PC-3 (cell line): ENCODE data around the gene RFT1. TPM values are rescaled to one million over a fixed set of nuclear protein-coding genes. Genes with fewer than 3 reads are reported as not detected.

Experiments used
- ATAC-seq: fragments of 200-7000 bp; cut with Tn5 transposase; 2 replicates; pipeline ENCODE4 v1.9.1; 2020; ENCODE audit warnings: mild to moderate bottlenecking, moderate library complexity
- BruUV-seq: library from RNA; stranded (reverse); fragments of 400-500 nt; replicated peaks from 2 replicates; lab custom pipeline; 2021; lab: Mats Ljungman, UMichigan
- CTCF ChIA-PET: fragments of 300-600 bp; sonication (Branson Sonifier 250); formaldehyde crosslinking; loops from one replicate; lab custom pipeline; 2022; ENCODE audit warnings: antibody characterized with exemption; lab: Charles Lee
- POLR2A ChIA-PET: fragments of 300-600 bp; sonication (Branson Sonifier 250); formaldehyde crosslinking; loops from one replicate; lab custom pipeline; 2022; ENCODE audit warnings: antibody characterized with exemption; ENCODE audit not compliant: unreplicated experiment; lab: Charles Lee
- DNase-seq: peaks from one replicate; pipeline ENCODE4 v3.0.0-alpha.2; 2015
- H2AFZ ChIP-seq: fragments of 300-600 bp; sonication (generic); 2 replicates; pipeline ENCODE4 v1.6.0; 2016; ENCODE audit warnings: antibody characterized with exemption, low read length
- H3F3A ChIP-seq: fragments of 300-600 bp; sonication (generic); one replicate; pipeline ENCODE4 v1.6.0; 2017; ENCODE audit warnings: antibody characterized with exemption, low read length, control low read depth, mild to moderate bottlenecking; ENCODE audit not compliant: unreplicated experiment
- H3K27ac ChIP-seq: fragments of 300-600 bp; sonication (generic); 2 replicates; pipeline ENCODE4 v1.5.1; 2016; ENCODE audit warnings: mild to moderate bottlenecking, low read length
- H3K27me3 ChIP-seq: fragments of 300-600 bp; sonication (generic); 2 replicates; pipeline ENCODE4 v1.6.1; 2016; ENCODE audit warnings: low read length, mixed read lengths
- H3K36me3 ChIP-seq: fragments of 300-600 bp; sonication (generic); 2 replicates; pipeline ENCODE4 v1.6.1; 2016; ENCODE audit warnings: low read depth, mixed run types, low read length, mixed read lengths
- H3K4me1 ChIP-seq: fragments of 300-600 bp; sonication (generic); 2 replicates; pipeline ENCODE4 v1.5.1; 2016; ENCODE audit warnings: low read length; ENCODE audit not compliant: insufficient read depth
- H3K4me2 ChIP-seq: fragments of 300-600 bp; sonication (generic); 2 replicates; pipeline ENCODE4 v1.6.0; 2016; ENCODE audit warnings: low read length
- H3K4me3 ChIP-seq: fragments of 300-600 bp; sonication (generic); 2 replicates; pipeline ENCODE4 v1.5.1; 2016; ENCODE audit warnings: mild to moderate bottlenecking, low read length, mixed read lengths
- H3K79me2 ChIP-seq: fragments of 300-600 bp; sonication (generic); 2 replicates; pipeline ENCODE4 v1.6.1; 2017; ENCODE audit warnings: low read length, mixed read lengths
- H3K9ac ChIP-seq: fragments of 300-600 bp; sonication (generic); 2 replicates; pipeline ENCODE4 v1.6.0; 2016; ENCODE audit warnings: mild to moderate bottlenecking, low read length
- H3K9me2 ChIP-seq: fragments of 300-600 bp; sonication (generic); replicated peaks from 2 replicates; pipeline ENCODE4 v1.6.1; 2016; ENCODE audit warnings: mixed run types, low read length, mixed read lengths
- H3K9me3 ChIP-seq: fragments of 300-600 bp; sonication (generic); 2 replicates; pipeline ENCODE4 v1.6.1; 2016; ENCODE audit warnings: low read length, mixed read lengths
- H4K20me1 ChIP-seq: fragments of 300-600 bp; sonication (generic); 2 replicates; pipeline ENCODE4 v1.6.1; 2016; ENCODE audit warnings: low read length, mixed read lengths
- EZH2 ChIP-seq: fragments of 300-600 bp; sonication (generic); IDR thresholded peaks from one replicate; pipeline ENCODE4 v1.6.1; 2017; ENCODE audit warnings: antibody characterized with exemption, mild to moderate bottlenecking, low read length; ENCODE audit not compliant: unreplicated experiment
- EZH2phosphoT487 ChIP-seq: fragments of 300-600 bp; sonication (generic); IDR thresholded peaks from 2 replicates; pipeline ENCODE4 v1.6.1; 2018; ENCODE audit warnings: mild to moderate bottlenecking, antibody characterized with exemption, low read length, borderline replicate concordance
- intact Hi-C: fragments of 100-400 bp; cut with micrococcal nuclease; formaldehyde crosslinking; loops from 2 replicates; pipeline ENCODE4 v1.9.0; 2023
- total RNA-seq: library from RNA; depleted of rRNA; stranded (reverse); fragments of >200 nt; gene quantifications from 2 replicates; pipeline ENCODE4 v1.2.3, GENCODE V29; 2014
- TF ChIP-seq, protein P1 (sequence below): fragments of 300-600 bp; sonication (generic); conservative IDR thresholded peaks from 2 replicates; pipeline ENCODE4 v1.5.1; 2017; ENCODE audit warnings: antibody characterized with exemption, low read depth, mild to moderate bottlenecking, low read length

The RFT1 gene
- total RNA-seq, 1 experiment from 2014 or later = 24.6 TPM

DNA sequence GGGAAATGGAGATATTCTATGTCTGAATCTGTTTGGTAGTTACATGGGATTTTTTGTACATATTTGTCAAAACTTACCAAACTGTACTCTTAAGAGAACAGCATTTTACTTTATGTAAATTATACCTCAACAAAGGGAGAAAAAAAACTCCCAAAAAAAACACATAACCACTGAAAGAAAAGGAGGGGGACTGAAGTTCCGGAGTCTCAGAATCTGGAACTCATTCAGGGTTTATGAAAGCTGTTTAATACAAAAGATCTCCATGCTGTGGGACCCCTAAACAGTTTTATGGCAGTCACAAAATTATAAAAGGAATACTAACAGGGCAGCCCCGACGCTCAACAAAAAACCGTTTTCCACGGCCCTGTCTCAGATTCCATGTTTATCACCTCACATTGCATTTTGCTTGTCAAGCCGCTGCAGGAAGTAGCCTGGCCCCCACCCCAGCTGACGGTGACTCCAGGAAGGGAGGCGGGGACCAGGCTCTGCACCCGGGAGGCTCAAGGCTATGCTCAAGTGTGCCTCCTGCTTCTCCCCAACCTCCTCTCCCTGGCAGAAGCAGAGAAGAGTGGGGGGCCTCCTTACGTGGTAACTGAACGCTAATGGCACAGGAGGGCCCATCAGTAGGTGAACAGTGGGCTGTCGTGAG, 29.3 kb downstream of the RFT1 start:
- H3K9ac ChIP-seq = no peak overlapping the region
- H3K4me1 ChIP-seq = no peaks in the 10 kb centered on the region
- no peaks in the 10 kb centered on the region for H3K79me2 ChIP-seq
- ATAC-seq (no peak), DNase-seq (no peak)
- no peak overlapping the region for H3K4me2 ChIP-seq
- no peaks in the 10 kb centered on the region for H3K9me3 ChIP-seq
- ChIA-PET POLR2A (no interaction called here), CTCF (no interaction called here)
- no TSS peak for BruUV-seq
- peaks cover 32% of the 10 kb centered on the region for H3K36me3 ChIP-seq
- TF ChIP-seq EZH2 = no peak
- TF ChIP-seq, protein P1, sequence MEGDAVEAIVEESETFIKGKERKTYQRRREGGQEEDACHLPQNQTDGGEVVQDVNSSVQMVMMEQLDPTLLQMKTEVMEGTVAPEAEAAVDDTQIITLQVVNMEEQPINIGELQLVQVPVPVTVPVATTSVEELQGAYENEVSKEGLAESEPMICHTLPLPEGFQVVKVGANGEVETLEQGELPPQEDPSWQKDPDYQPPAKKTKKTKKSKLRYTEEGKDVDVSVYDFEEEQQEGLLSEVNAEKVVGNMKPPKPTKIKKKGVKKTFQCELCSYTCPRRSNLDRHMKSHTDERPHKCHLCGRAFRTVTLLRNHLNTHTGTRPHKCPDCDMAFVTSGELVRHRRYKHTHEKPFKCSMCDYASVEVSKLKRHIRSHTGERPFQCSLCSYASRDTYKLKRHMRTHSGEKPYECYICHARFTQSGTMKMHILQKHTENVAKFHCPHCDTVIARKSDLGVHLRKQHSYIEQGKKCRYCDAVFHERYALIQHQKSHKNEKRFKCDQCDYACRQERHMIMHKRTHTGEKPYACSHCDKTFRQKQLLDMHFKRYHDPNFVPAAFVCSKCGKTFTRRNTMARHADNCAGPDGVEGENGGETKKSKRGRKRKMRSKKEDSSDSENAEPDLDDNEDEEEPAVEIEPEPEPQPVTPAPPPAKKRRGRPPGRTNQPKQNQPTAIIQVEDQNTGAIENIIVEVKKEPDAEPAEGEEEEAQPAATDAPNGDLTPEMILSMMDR = no peak
- TF ChIP-seq EZH2phosphoT487 = no peak
- H2AFZ ChIP-seq = no peak overlapping the region
- H3K9me2 ChIP-seq = no peaks in the 10 kb centered on the region
- no peaks in the 10 kb centered on the region for H3F3A ChIP-seq
- no peaks in the 10 kb centered on the region for H4K20me1 ChIP-seq
- no peak overlapping the region for H3K4me3 ChIP-seq
- intact Hi-C loops = no loop called here
- H3K27me3 ChIP-seq = no peaks in the 10 kb centered on the region
- no peak overlapping the region for H3K27ac ChIP-seq

DNA sequence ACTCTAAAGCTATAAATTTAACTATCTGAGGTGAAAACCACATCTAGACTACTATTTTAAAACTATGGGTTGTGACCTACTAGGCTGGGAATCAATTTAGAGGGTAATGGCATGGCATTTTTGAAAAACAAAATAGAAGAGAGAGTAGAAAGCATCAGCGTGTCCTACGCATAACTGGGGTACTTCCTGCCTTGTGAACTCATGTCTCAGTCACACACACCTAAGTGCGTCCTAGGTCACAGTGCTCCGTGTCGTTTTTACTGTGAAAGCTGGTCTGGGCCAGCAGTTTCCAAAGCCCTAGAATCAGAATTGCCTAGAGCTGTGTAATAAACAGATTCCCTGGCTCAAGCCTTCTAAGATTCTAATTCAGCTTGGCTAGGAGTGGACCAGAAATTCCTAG, 32.3 kb downstream of the RFT1 start:
- Histone ChIP-seq H2AFZ (no peak overlapping the region), H3K36me3 (peaks cover 25% of the 10 kb centered on the region), H3K9me3 (no peaks in the 10 kb centered on the region), H3K27ac (no peak overlapping the region), H4K20me1 (no peaks in the 10 kb centered on the region), H3K4me3 (no peak overlapping the region), H3K4me1 (no peaks in the 10 kb centered on the region), H3F3A (no peaks in the 10 kb centered on the region), H3K4me2 (no peak overlapping the region), H3K9me2 (no peaks in the 10 kb centered on the region), H3K9ac (no peak overlapping the region), H3K79me2 (no peaks in the 10 kb centered on the region), H3K27me3 (no peaks in the 10 kb centered on the region)
- ChIA-PET CTCF (interaction anchor here (0.6 kb wide), 1 partner anchor 38 kb away, joined by 3 read pairs; no protein-coding TSS in a partner anchor), POLR2A (no interaction called here)
- DNase-seq (no peak), ATAC-seq (no peak)
- intact Hi-C loops = no loop called here
- TF ChIP-seq, protein P1 = no peak
- no peak for TF ChIP-seq EZH2phosphoT487
- TF ChIP-seq EZH2 = no peak
- BruUV-seq = no TSS peak

DNA sequence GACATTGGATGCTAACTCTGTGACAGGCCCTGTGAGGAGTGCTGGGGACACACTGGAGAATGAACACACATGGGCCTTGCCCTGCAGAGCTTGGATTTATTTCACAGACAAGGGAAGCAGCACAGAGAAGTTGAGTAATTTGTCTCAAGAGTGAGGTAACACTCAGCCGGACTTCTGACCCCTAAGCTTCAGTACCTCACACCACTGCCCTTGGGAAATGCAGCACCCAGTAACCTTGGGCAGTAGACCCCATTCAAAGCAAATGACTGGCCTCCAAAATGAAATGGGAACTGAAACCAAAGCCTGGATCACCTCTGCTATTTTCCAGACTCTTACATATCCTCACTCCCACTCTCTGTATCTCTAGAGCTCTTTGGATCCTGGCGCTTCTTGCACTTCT, 37.3 kb downstream of the RFT1 start:
- CTCF ChIA-PET = no interaction called here

More for the DNA sequence above, 37.3 kb downstream of the RFT1 start:
- POLR2A ChIA-PET = no interaction called here
- H3K9me3 ChIP-seq = no peaks in the 10 kb centered on the region
- TF ChIP-seq EZH2 (no peak), EZH2phosphoT487 (no peak)
- TF ChIP-seq, protein P1 = no peak
- DNase-seq = no peak
- no peak overlapping the region for H3K4me2 ChIP-seq
- H3K27ac ChIP-seq = no peak overlapping the region
- H3K4me1 ChIP-seq = no peaks in the 10 kb centered on the region
- H3K4me3 ChIP-seq = no peak overlapping the region
- H3K9ac ChIP-seq = no peak overlapping the region
- no peaks in the 10 kb centered on the region for H3K79me2 ChIP-seq
- intact Hi-C loops = no loop called here
- no peaks in the 10 kb centered on the region for H3K9me2 ChIP-seq
- ATAC-seq = no peak
- no TSS peak for BruUV-seq
- no peak overlapping the region for H2AFZ ChIP-seq
- no peaks in the 10 kb centered on the region for H3F3A ChIP-seq
- H3K27me3 ChIP-seq = no peaks in the 10 kb centered on the region
- no peaks in the 10 kb centered on the region for H4K20me1 ChIP-seq
- H3K36me3 ChIP-seq = peaks cover 15% of the 10 kb centered on the region; the same call in 1 of the 2 replicates
